Naive thymus-derived CD8-positive, alpha-beta T cell (primary cell): ENCODE measurements around the gene SIGLEC12. TPM values are rescaled to one million over a fixed set of nuclear protein-coding genes. Genes with fewer than 3 reads are reported as not detected.

ENCODE experiments used
- ATAC-seq, 2 donors: fragments of 150-1000 bp; cut with Tn5 transposase in 1 of 2; sonication (Bioruptor Pico), chemical (Tn5 transposase) in 1 of 2; 1 replicate in 1 of 2; 2 replicates in 1 of 2; pipeline ENCODE4 v1.10.0; 2021; ENCODE audit warnings: mild to moderate bottlenecking in 2 of 2, moderate library complexity in 2 of 2
- POLR2A ChIA-PET: fragments of 350-600 bp; sonication (Branson Sonifier 250); formaldehyde crosslinking; loops from one replicate; lab custom pipeline; 2021; ENCODE audit warnings: antibody characterized with exemption; lab: Charles Lee
- DNase-seq, 10 donors: peaks; one replicate each; pipeline versions ENCODE4 v3.0.0 to v3.0.0-alpha.2; 2020 to 2022
- H3K27ac Mint-ChIP-seq, 10 donors: one replicate each; pipeline ENCODE4 v1.8.0; 2020 to 2022; ENCODE audit warnings: mild to moderate bottlenecking in 10 of 10, mixed read lengths in 10 of 10, moderate library complexity in 4 of 10, inconsistent platforms in 1 of 10
- H3K27me3 Mint-ChIP-seq, 5 donors: one replicate each; pipeline ENCODE4 v1.8.0; 2021 to 2022; ENCODE audit warnings: mixed read lengths in 5 of 5
- H3K36me3 Mint-ChIP-seq, 3 donors: one replicate each; pipeline ENCODE4 v1.8.0; 2020 to 2022; ENCODE audit warnings: mixed read lengths in 3 of 3, mild to moderate bottlenecking in 2 of 3, inconsistent platforms in 1 of 3
- H3K4me1 Mint-ChIP-seq, 4 donors: one replicate each; pipeline ENCODE4 v1.8.0; 2021 to 2022; ENCODE audit warnings: mixed read lengths in 4 of 4
- H3K4me3 Mint-ChIP-seq, 10 donors: one replicate each; pipeline ENCODE4 v1.8.0; 2020 to 2022; ENCODE audit warnings: mild to moderate bottlenecking in 10 of 10, mixed read lengths in 10 of 10, moderate library complexity in 6 of 10, inconsistent platforms in 1 of 10
- H3K9me3 Mint-ChIP-seq, 9 donors: one replicate each; pipeline ENCODE4 v1.8.0; 2020 to 2022; ENCODE audit warnings: mixed read lengths in 9 of 9, mild to moderate bottlenecking in 3 of 9, inconsistent platforms in 1 of 9, moderate library complexity in 1 of 9
- polyA plus RNA-seq, 3 donors: library from polyadenylated mRNA; unstranded; fragments of 300-500 nt; fragmentation: Illumina TruSeq; gene quantifications; one replicate each; pipeline ENCODE4 v1.2.3, GENCODE V29; 2021
- total RNA-seq, 8 experiments: library from RNA in 2 of 8; stranded (reverse) in 2 of 8; gene quantifications; one replicate each; pipeline ENCODE4 v1.2.3 and lab custom pipeline; 2021 to 2026

Gene SIGLEC12
- total and polyA plus RNA-seq, 5 experiments from 2014 or later, result 0.31 TPM; not detected in 4

DNA sequence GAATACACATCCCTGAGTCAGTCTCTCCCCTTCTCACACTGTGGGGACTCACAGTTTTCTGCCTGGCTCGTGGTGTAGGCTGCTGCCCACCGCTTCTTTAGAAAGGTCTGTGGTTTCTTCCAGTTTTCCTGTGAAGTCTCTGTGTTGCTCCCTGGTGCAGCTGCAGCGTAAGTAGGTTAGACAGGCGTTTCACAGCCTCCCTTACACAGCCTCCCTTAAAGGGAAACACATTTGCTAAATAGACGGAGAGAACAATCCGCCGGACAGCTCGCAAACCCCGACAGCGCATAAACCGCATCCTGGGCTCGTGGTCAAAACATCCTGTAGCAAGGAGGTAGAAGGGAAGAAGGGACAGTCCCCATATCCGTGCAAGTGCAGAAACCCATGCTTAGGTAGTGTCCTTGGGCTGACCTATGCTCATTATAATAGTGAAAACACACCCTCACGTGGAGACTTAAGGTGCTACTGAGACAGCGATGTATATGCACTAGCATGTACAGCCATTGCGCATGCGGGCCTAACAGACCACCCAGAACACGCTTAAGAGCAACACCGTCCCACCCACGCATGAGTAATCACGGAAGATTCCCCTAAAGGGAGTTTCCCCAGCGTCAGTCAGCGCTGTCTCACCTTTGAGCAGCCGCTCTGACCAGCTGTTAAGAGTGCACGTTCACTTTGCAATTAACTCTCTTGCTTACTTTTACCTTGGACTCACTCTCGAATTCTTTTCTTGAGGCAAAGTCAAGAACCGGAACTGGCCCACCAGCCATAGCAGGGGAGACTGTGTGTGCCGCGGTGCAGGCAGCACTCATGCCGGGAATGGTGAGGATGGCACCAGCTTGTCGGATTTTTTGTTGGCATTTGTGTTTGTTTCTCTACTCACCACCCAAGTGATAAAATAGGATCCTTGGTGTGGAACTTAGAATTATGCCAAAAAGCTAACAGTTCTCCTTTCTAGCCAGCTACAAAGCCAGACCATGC is 59.9 kb downstream of the SIGLEC12 start:
- ATAC-seq, result peak; percentile 88 to 92
- Mint-ChIP-seq H3K36me3 (no peaks in the 10 kb centered on the region), H3K4me1 (peaks cover 18 to 51% (median 38%) of the 10 kb centered on the region in 4 donors), H3K9me3 (no peaks in the 10 kb centered on the region), H3K27me3 (peaks cover 0 to 3% (median under 1%) of the 10 kb centered on the region in 5 donors), H3K27ac (peak overlapping the region; percentile 84 to 98 (median 93)), H3K4me3 (peak overlapping the region; percentile 77 to 92 (median 88))
- DNase-seq, result peak; percentile 48 to 94 (median 80)
- POLR2A ChIA-PET, result interaction anchor here (1.0 to 4.9 kb wide), 7 partner anchors 20 to 262 kb away, joined by 3 to 20 read pairs (median 5); partner anchors contain the start of gene ETFB

Other genes with a start within 250 kb of the SIGLEC12 start
- gene IGLON5, start 190.2 kb downstream of the SIGLEC12 start, total RNA-seq, result not detected
- not detected for gene IGLON5, start 190.2 kb downstream of the SIGLEC12 start, polyA plus RNA-seq
- gene VSIG10L, start 159.7 kb downstream of the SIGLEC12 start, total RNA-seq, result under 1 TPM; 0.11 to 0.60 TPM
- under 1 TPM in 2 of 3 donors, not detected in 1; 0.10 to 0.21 TPM for gene VSIG10L, start 159.7 kb downstream of the SIGLEC12 start, polyA plus RNA-seq
- gene ETFB, start 135.4 kb downstream of the SIGLEC12 start, total RNA-seq, result 10 to 100 TPM; 46.2 to 48.1 TPM
- gene ETFB, start 135.4 kb downstream of the SIGLEC12 start, polyA plus RNA-seq, result 100 to 1,000 TPM in 1 of 3 donors, 10 to 100 TPM in 2; 85.8 to 104 (median 91.5) TPM
- gene CLDND2, start 132.8 kb downstream of the SIGLEC12 start, total RNA-seq, result 1 to 10 TPM in 1 of 2 experiments, under 1 TPM in 1; 0.73 to 1.7 TPM
- gene CLDND2, start 132.8 kb downstream of the SIGLEC12 start, polyA plus RNA-seq, result not detected
- gene NKG7, start 129.1 kb downstream of the SIGLEC12 start, total RNA-seq, result 1 to 10 TPM; 3.8 to 5.6 TPM
- gene NKG7, start 129.1 kb downstream of the SIGLEC12 start, polyA plus RNA-seq, result 1,000 to 10,000 TPM in 1 of 3 donors, 10 to 100 TPM in 2; 41.7 to 1,629 (median 63.8) TPM
- not detected for gene LIM2, start 113.8 kb downstream of the SIGLEC12 start, total RNA-seq
- under 1 TPM in 1 of 3 donors, not detected in 2; 0.68 TPM for gene LIM2, start 113.8 kb downstream of the SIGLEC12 start, polyA plus RNA-seq
- not detected for gene C19orf84, start 111.2 kb downstream of the SIGLEC12 start, total RNA-seq
- not detected for gene C19orf84, start 111.2 kb downstream of the SIGLEC12 start, polyA plus RNA-seq
- 1 to 10 TPM in 1 of 2 experiments, under 1 TPM in 1; 0.68 to 1.2 TPM for gene SIGLEC10, start 84.2 kb downstream of the SIGLEC12 start, total RNA-seq
- under 1 TPM; 0.06 to 0.24 (median 0.13) TPM for gene SIGLEC10, start 84.2 kb downstream of the SIGLEC12 start, polyA plus RNA-seq
- gene SIGLEC8, start 43.3 kb downstream of the SIGLEC12 start, total RNA-seq, result not detected
- gene SIGLEC8, start 43.3 kb downstream of the SIGLEC12 start, polyA plus RNA-seq, result not detected
- gene CEACAM18, start 23.3 kb downstream of the SIGLEC12 start, total RNA-seq, result not detected
- not detected for gene CEACAM18, start 23.3 kb downstream of the SIGLEC12 start, polyA plus RNA-seq
- under 1 TPM in 1 of 2 experiments, not detected in 1; 0.26 TPM for gene SIGLEC6, start 29.9 kb upstream of the SIGLEC12 start, total RNA-seq
- gene SIGLEC6, start 29.9 kb upstream of the SIGLEC12 start, polyA plus RNA-seq, result not detected
- gene ZNF175, start 69.5 kb upstream of the SIGLEC12 start, total RNA-seq, result 10 to 100 TPM; 17.0 to 21.0 TPM
- 1 to 10 TPM; 1.9 to 3.7 (median 2.8) TPM for gene ZNF175, start 69.5 kb upstream of the SIGLEC12 start, polyA plus RNA-seq
- not detected for gene SIGLEC5, start 128.6 kb upstream of the SIGLEC12 start, total RNA-seq
- not detected for gene SIGLEC5, start 128.6 kb upstream of the SIGLEC12 start, polyA plus RNA-seq
- under 1 TPM; 0.33 to 0.83 TPM for gene SIGLEC14, start 145.0 kb upstream of the SIGLEC12 start, total RNA-seq
- gene SIGLEC14, start 145.0 kb upstream of the SIGLEC12 start, polyA plus RNA-seq, result under 1 TPM in 1 of 3 donors, not detected in 2; 0.07 TPM
- gene SPACA6, start 191.5 kb upstream of the SIGLEC12 start, total RNA-seq, result 10 to 100 TPM; 11.9 to 12.3 TPM
- gene SPACA6, start 191.5 kb upstream of the SIGLEC12 start, polyA plus RNA-seq, result 1 to 10 TPM; 2.0 to 4.0 (median 3.5) TPM
- not detected for gene HAS1, start 222.2 kb upstream of the SIGLEC12 start, total RNA-seq
- under 1 TPM in 1 of 3 donors, not detected in 2; 0.09 TPM for gene HAS1, start 222.2 kb upstream of the SIGLEC12 start, polyA plus RNA-seq